GM18508 (cell line): ENCODE results near the gene HK1.
"Not testable (repeated sequence)": the region's sequence is repeated elsewhere in the genome, so short reads cannot be mapped to it uniquely, and the experiment has no call there.

Source experiments
- ATAC-seq: cut with Tn5 transposase; IDR thresholded peaks from one replicate; pipeline ENCODE4 v1.9.1; 2021; ENCODE audit warnings: moderate number of reproducible peaks; ENCODE audit not compliant: insufficient read depth, unreplicated experiment

The HK1 gene

GRCh38 chr10:69253171-69253570, 25.1 kb upstream of the HK1 start:
- no peak for ATAC-seq

- ATAC-seq: no peak
Measured at GRCh38 chr10:69254877-69255276, 23.4 kb upstream of the HK1 start.

GRCh38 chr10:69259547-69260243, 18.6 kb upstream of the HK1 start:
- no peak for ATAC-seq

- no peak for ATAC-seq
Measured at GRCh38 chr10:69261184-69261583, 17.1 kb upstream of the HK1 start.

GRCh38 chr10:69262292-69262751, 16.0 kb upstream of the HK1 start:
- ATAC-seq: no peak

GRCh38 chr10:69265521-69265920, 12.8 kb upstream of the HK1 start:
- no peak for ATAC-seq

- no peak for ATAC-seq
Measured at GRCh38 chr10:69268761-69269416, 9.4 kb upstream of the HK1 start.

- no peak for ATAC-seq
Measured at GRCh38 chr10:69269761-69270160, 8.5 kb upstream of the HK1 start.

GRCh38 chr10:69270990-69271389, 7.3 kb upstream of the HK1 start:
- ATAC-seq: no peak

- no peak for ATAC-seq
Measured at GRCh38 chr10:69272624-69273023, 5.7 kb upstream of the HK1 start.

GRCh38 chr10:69275444-69275843, 2.9 kb upstream of the HK1 start:
- ATAC-seq: no peak

- no peak for ATAC-seq
Measured at GRCh38 chr10:69276503-69276902, 1.8 kb upstream of the HK1 start.

- ATAC-seq: no peak
Measured at GRCh38 chr10:69279110-69279509, 814 bp downstream of the HK1 start.

- ATAC-seq: no peak
Measured at GRCh38 chr10:69281507-69282413, 3.5 kb downstream of the HK1 start.

GRCh38 chr10:69284402-69284801, 6.1 kb downstream of the HK1 start:
- ATAC-seq: not testable (repeated sequence)

- no peak for ATAC-seq
Measured at GRCh38 chr10:69285699-69286098, 7.4 kb downstream of the HK1 start.

- no peak for ATAC-seq
Measured at GRCh38 chr10:69287181-69287580, 8.9 kb downstream of the HK1 start.

- no peak for ATAC-seq
Measured at GRCh38 chr10:69290993-69291392, 12.7 kb downstream of the HK1 start.

- ATAC-seq: no peak
Measured at GRCh38 chr10:69292459-69292858, 14.2 kb downstream of the HK1 start.

GRCh38 chr10:69295027-69295636, 16.8 kb downstream of the HK1 start:
- no peak for ATAC-seq

GRCh38 chr10:69303632-69304051, 25.3 kb downstream of the HK1 start:
- no peak for ATAC-seq
